Gastroesophageal sphincter (tissue), 3 donors: Measurements from ENCODE around the gene CLSTN2.

Experiments used
- CTCF ChIP-seq, 4 experiments: fragments of 200-600 bp in 2 of 4; fragments of 450-650 bp in 2 of 4; sonication (generic) in 1 of 4; IDR thresholded peaks; one replicate each; pipeline ENCODE4 v1.5.1; 2017 to 2019; ENCODE audit warnings: antibody characterized with exemption in 4 of 4, mild to moderate bottlenecking in 2 of 4, moderate library complexity in 2 of 4
- EP300 ChIP-seq: sonication (generic); formaldehyde crosslinking; IDR thresholded peaks from one replicate; pipeline ENCODE4 v1.6.1; 2017; ENCODE audit warnings: antibody characterized with exemption, mild to moderate bottlenecking
- POLR2A ChIP-seq, 2 donors: fragments of 450-650 bp; IDR thresholded peaks; one replicate each; pipeline ENCODE4 v1.6.1; 2017; ENCODE audit warnings: antibody characterized with exemption in 2 of 2, mild to moderate bottlenecking in 2 of 2, moderate library complexity in 1 of 2

- TF ChIP-seq POLR2A (IDR thresholded peaks at IDR 0.05) (no peak), CTCF (IDR thresholded peaks at IDR 0.05) (no peak), EP300 (no peak)
Measured at GRCh38 chr3:140597792-140598191, 662.8 kb downstream of the CLSTN2 start.
